Stimulated activated CD8-positive, alpha-beta memory T cell treated with anti-CD3 and anti-CD28 coated beads, Interleukin-7, amount 100 ng/mL, for 1 hour (primary cell): ENCODE measurements around the gene GJB2.

Experiments used
- DNase-seq, 2 donors: peaks; one replicate each; pipeline ENCODE4 v3.0.0-alpha.2; 2020; ENCODE audit warnings: low read depth in 2 of 2

The GJB2 gene

GRCh38 chr13:20141238-20142022, 51.3 kb downstream of the GJB2 start:
- no peak for DNase-seq

DNA sequence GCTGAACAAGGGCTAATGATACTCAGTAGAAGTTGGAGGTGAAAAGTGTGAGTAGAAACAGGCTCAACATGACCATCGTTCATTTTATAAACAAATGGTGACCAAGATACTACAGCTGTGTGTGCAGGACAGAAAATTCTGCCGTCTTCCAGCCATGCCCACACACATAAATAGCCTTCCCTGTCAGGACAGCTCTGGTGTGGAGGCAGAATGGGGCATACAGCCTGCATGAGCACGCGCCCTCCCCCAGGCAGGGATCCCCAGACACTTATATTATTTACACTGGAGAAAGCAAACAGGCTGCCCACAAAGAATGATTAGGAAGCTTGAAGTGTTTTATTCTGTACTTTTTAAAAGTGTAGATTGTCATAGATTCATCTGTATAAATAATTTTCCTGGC, 52.3 kb downstream of the GJB2 start:
- DNase-seq: no peak

GRCh38 chr13:20137875-20138274, 54.9 kb downstream of the GJB2 start:
- DNase-seq: no peak
